Measurements from ENCODE around the gene USP49. TPM values are rescaled to one million over a fixed set of nuclear protein-coding genes. Genes with fewer than 3 reads are reported as not detected.

The USP49 gene
- total and polyA plus RNA-seq, 10 of the 15 experiments (the other 5 are each of a cell fraction or from before 2014, with no cell fraction given): 1.0 to 7.7 (median 4.3) TPM

- TF ChIP-seq USF1 (IDR thresholded peaks at IDR 0.05; ENCODE audit: borderline replicate concordance, extremely low read length, insufficient read depth, low read depth, low read length) (no peak), LARP7 (IDR thresholded peaks at IDR 0.05) (0 out of 2 replicates have a peak, but pooled peaks have one; percentile 19), HCFC1 (IDR thresholded peaks at IDR 0.05; ENCODE audit: low read length) (peak; percentile 86), ATF7 (IDR thresholded peaks at IDR 0.05; ENCODE audit: low read depth) (no peak; the same call in 1 of the 2 replicates), RELB (IDR thresholded peaks at IDR 0.05; ENCODE audit: low read depth) (peak; percentile 99), GATAD2B (conservative IDR thresholded peaks at IDR 0.05; ENCODE audit: low read depth) (peak; percentile 59; the same call in 1 of the 2 replicates), ZBTB33 (IDR thresholded peaks at IDR 0.05) (no peak), MTA3 (IDR thresholded peaks at IDR 0.05; ENCODE audit: borderline replicate concordance, low read length) (no peak; the same call in 1 of the 2 replicates), KDM1A (IDR thresholded peaks at IDR 0.05; ENCODE audit: borderline replicate concordance) (no peak), ZBTB40 (IDR thresholded peaks at IDR 0.05; ENCODE audit: borderline replicate concordance) (peak; percentile 96), EZH2 (IDR thresholded peaks at IDR 0.05; ENCODE audit: borderline replicate concordance, control insufficient read depth, low read depth, low read length) (no peak), CUX1 (IDR thresholded peaks at IDR 0.05; ENCODE audit: insufficient replicate concordance, low read depth, low read length) (no peak), RAD21 (IDR thresholded peaks at IDR 0.05; ENCODE audit: insufficient read depth, low read depth, low read length) (no peak), TCF12 (IDR thresholded peaks at IDR 0.05; ENCODE audit: low read depth, low read length) (peak; percentile 66; the same call in 1 of the 2 replicates)
Measured at GRCh38 chr6:41787219-41787917, 107.8 kb downstream of the USP49 start, which contains the start of gene TOMM6 (continued).

Measured in GM12878 (cell line).